Neural cell (in vitro differentiated cells): Measurements from ENCODE around the gene RGS10. TPM values are rescaled to one million over a fixed set of nuclear protein-coding genes. Genes with fewer than 3 reads are reported as not detected.

Experiments
- H2AFZ ChIP-seq: fragments of 200-600, 300-800 bp; sonication (generic), shearing (Covaris generic); 2 replicates; pipeline ENCODE4 v1.6.0; 2014; ENCODE audit warnings: low read depth, mild to moderate bottlenecking, antibody characterized with exemption, low read length, moderate library complexity
- H3F3A ChIP-seq: fragments of 200-600 bp; shearing (Covaris generic); 2 replicates; pipeline ENCODE4 v1.6.1; 2016; ENCODE audit warnings: mild to moderate bottlenecking, moderate library complexity, mixed read lengths, antibody characterized with exemption, low read length; ENCODE audit not compliant: insufficient read depth, poor library complexity, severe bottlenecking
- H3K27ac ChIP-seq: fragments of 200-600, 300-800 bp; sonication (generic), shearing (Covaris generic); 2 replicates; pipeline ENCODE4 v1.5.1; 2014; ENCODE audit warnings: mild to moderate bottlenecking, low read length, moderate library complexity
- H3K27me3 ChIP-seq: fragments of 300-800, 200-600 bp; sonication (generic), shearing (Covaris generic); 2 replicates; pipeline ENCODE4 v1.6.0; 2014; ENCODE audit warnings: mild to moderate bottlenecking, low read depth, low read length, moderate library complexity; ENCODE audit not compliant: insufficient read depth
- H3K36me3 ChIP-seq: fragments of 300-800, 200-600 bp; sonication (generic), shearing (Covaris generic); 2 replicates; pipeline ENCODE4 v1.5.1; 2014; ENCODE audit warnings: mild to moderate bottlenecking, antibody characterized with exemption, low read length, moderate library complexity; ENCODE audit not compliant: insufficient read depth
- H3K4me2 ChIP-seq: fragments of 300-800, 200-600 bp; sonication (generic), shearing (Covaris generic); 2 replicates; pipeline ENCODE4 v1.6.0; 2014; ENCODE audit warnings: mild to moderate bottlenecking, low read length
- H3K4me3 ChIP-seq: fragments of 300-800, 200-600 bp; sonication (generic), shearing (Covaris generic); 2 replicates; pipeline ENCODE4 v1.5.1; 2014; ENCODE audit warnings: mild to moderate bottlenecking, low read length, moderate library complexity
- H3K79me2 ChIP-seq: fragments of 200-600 bp; shearing (Covaris generic); replicated peaks from 2 replicates; pipeline ENCODE4 v1.6.0; 2014; ENCODE audit warnings: mild to moderate bottlenecking, low read length, moderate library complexity; ENCODE audit not compliant: insufficient read depth
- H3K9ac ChIP-seq: fragments of 300-800, 200-600 bp; sonication (generic), shearing (Covaris generic); 2 replicates; pipeline ENCODE4 v1.6.1; 2016; ENCODE audit warnings: mild to moderate bottlenecking, low read length, mixed read lengths
- H3K9me2 ChIP-seq: fragments of 200-600 bp; shearing (Covaris generic); 2 replicates; pipeline ENCODE4 v1.6.1; 2016; ENCODE audit warnings: mild to moderate bottlenecking, low read length, mixed read lengths; ENCODE audit not compliant: insufficient read depth
- H3K9me3 ChIP-seq: fragments of 200-600, 300-800 bp; sonication (generic), shearing (Covaris generic); 2 replicates; pipeline ENCODE4 v1.6.1; 2016; ENCODE audit warnings: mild to moderate bottlenecking, mixed run types, low read length, moderate library complexity, mixed read lengths
- H4K20me1 ChIP-seq: fragments of 200-600 bp; shearing (Covaris generic); 2 replicates; pipeline ENCODE4 v1.6.1; 2016; ENCODE audit warnings: mild to moderate bottlenecking, mixed run types; ENCODE audit not compliant: insufficient read depth
- EP300 ChIP-seq: fragments of 450-650 bp; conservative IDR thresholded peaks from 2 replicates; pipeline ENCODE4 v1.6.1; 2014; ENCODE audit warnings: antibody characterized with exemption, mild to moderate bottlenecking, moderate library complexity; ENCODE audit not compliant: poor library complexity, severe bottlenecking
- EZH2 ChIP-seq: fragments of 200-600, 300-800 bp; shearing (Covaris generic), sonication (generic); IDR thresholded peaks from 2 replicates; pipeline ENCODE4 v1.6.1; 2014; ENCODE audit warnings: antibody characterized with exemption, low read length, borderline replicate concordance, mild to moderate bottlenecking; ENCODE audit not compliant: insufficient read depth, poor library complexity, severe bottlenecking
- MXI1 ChIP-seq: fragments of 450-650 bp; conservative IDR thresholded peaks from 2 replicates; pipeline ENCODE4 v1.6.1; 2014; ENCODE audit warnings: antibody characterized with exemption, mild to moderate bottlenecking; ENCODE audit not compliant: poor library complexity, severe bottlenecking
- POLR2AphosphoS5 ChIP-seq: IDR thresholded peaks from 2 replicates; pipeline ENCODE4 v1.6.1; 2012
- RAD21 ChIP-seq: fragments of 450-650 bp; conservative IDR thresholded peaks from 2 replicates; pipeline ENCODE4 v1.6.1; 2014; ENCODE audit warnings: antibody characterized with exemption, mild to moderate bottlenecking, moderate library complexity
- SMC3 ChIP-seq: fragments of 450-650 bp; conservative IDR thresholded peaks from 2 replicates; pipeline ENCODE4 v1.6.1; 2014; ENCODE audit warnings: antibody characterized with exemption, mild to moderate bottlenecking, moderate library complexity; ENCODE audit not compliant: poor library complexity
- TAF1 ChIP-seq: IDR thresholded peaks from 2 replicates; pipeline ENCODE4 v1.6.1; 2012; ENCODE audit warnings: low read depth
- polyA plus RNA-seq: library from polyadenylated mRNA; depleted of rRNA; stranded (reverse); fragments of >200 nt; gene quantifications from 2 replicates; pipeline ENCODE4 v1.2.3, GENCODE V29; 2014
- TF ChIP-seq, protein P1 (sequence below): IDR thresholded peaks from 2 replicates; pipeline ENCODE4 v1.6.1; 2012; ENCODE audit warnings: borderline replicate concordance
- TF ChIP-seq, protein P2 (sequence below): fragments of 450-650 bp; IDR thresholded peaks from 2 replicates; pipeline ENCODE4 v1.5.1; 2014; ENCODE audit warnings: antibody characterized with exemption, mild to moderate bottlenecking, moderate library complexity; ENCODE audit not compliant: poor library complexity, severe bottlenecking

The RGS10 gene
- polyA plus RNA-seq, 1 donor from 2014 or later, result 2.6 TPM

DNA sequence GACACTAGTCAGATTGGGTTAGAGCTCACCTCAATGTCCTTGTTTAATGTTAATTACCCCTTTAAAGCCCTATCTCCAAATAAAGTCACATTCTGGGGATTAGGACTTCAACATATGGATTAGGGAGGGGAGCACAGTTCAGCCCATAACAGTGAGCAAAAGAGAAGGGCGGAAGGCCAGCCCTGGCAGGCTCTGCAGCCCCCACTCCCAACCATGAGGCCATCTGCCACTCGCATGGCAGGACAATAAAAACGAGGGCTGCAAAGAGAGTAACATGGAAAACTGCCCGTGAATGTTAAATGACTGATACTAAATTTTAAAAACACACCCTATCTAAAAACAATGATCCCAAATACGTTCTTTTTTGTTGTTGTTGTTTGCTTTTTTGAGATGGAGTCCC is 38.7 kb downstream of the RGS10 start:
- no peak overlapping the region for H3K27ac ChIP-seq
- H3K4me3 ChIP-seq, result no peak overlapping the region
- H3K9me3 ChIP-seq, result no peaks in the 10 kb centered on the region
- no peak overlapping the region for H3K9ac ChIP-seq
- no peaks in the 10 kb centered on the region for H3K9me2 ChIP-seq
- H3K36me3 ChIP-seq, result no peaks in the 10 kb centered on the region
- no peak overlapping the region for H2AFZ ChIP-seq
- no peaks in the 10 kb centered on the region for H3K27me3 ChIP-seq
- H3K79me2 ChIP-seq, result no peaks in the 10 kb centered on the region
- TF ChIP-seq RAD21, result no peak
- no peak for TF ChIP-seq TAF1
- TF ChIP-seq POLR2AphosphoS5, result no peak
- TF ChIP-seq EP300, result no peak
- no peak for TF ChIP-seq MXI1
- TF ChIP-seq EZH2, result no peak
- TF ChIP-seq SMC3, result no peak
- TF ChIP-seq, protein P1, sequence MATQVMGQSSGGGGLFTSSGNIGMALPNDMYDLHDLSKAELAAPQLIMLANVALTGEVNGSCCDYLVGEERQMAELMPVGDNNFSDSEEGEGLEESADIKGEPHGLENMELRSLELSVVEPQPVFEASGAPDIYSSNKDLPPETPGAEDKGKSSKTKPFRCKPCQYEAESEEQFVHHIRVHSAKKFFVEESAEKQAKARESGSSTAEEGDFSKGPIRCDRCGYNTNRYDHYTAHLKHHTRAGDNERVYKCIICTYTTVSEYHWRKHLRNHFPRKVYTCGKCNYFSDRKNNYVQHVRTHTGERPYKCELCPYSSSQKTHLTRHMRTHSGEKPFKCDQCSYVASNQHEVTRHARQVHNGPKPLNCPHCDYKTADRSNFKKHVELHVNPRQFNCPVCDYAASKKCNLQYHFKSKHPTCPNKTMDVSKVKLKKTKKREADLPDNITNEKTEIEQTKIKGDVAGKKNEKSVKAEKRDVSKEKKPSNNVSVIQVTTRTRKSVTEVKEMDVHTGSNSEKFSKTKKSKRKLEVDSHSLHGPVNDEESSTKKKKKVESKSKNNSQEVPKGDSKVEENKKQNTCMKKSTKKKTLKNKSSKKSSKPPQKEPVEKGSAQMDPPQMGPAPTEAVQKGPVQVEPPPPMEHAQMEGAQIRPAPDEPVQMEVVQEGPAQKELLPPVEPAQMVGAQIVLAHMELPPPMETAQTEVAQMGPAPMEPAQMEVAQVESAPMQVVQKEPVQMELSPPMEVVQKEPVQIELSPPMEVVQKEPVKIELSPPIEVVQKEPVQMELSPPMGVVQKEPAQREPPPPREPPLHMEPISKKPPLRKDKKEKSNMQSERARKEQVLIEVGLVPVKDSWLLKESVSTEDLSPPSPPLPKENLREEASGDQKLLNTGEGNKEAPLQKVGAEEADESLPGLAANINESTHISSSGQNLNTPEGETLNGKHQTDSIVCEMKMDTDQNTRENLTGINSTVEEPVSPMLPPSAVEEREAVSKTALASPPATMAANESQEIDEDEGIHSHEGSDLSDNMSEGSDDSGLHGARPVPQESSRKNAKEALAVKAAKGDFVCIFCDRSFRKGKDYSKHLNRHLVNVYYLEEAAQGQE, result no peak
- TF ChIP-seq, protein P2, sequence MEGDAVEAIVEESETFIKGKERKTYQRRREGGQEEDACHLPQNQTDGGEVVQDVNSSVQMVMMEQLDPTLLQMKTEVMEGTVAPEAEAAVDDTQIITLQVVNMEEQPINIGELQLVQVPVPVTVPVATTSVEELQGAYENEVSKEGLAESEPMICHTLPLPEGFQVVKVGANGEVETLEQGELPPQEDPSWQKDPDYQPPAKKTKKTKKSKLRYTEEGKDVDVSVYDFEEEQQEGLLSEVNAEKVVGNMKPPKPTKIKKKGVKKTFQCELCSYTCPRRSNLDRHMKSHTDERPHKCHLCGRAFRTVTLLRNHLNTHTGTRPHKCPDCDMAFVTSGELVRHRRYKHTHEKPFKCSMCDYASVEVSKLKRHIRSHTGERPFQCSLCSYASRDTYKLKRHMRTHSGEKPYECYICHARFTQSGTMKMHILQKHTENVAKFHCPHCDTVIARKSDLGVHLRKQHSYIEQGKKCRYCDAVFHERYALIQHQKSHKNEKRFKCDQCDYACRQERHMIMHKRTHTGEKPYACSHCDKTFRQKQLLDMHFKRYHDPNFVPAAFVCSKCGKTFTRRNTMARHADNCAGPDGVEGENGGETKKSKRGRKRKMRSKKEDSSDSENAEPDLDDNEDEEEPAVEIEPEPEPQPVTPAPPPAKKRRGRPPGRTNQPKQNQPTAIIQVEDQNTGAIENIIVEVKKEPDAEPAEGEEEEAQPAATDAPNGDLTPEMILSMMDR, result no peak
- H3K4me2 ChIP-seq, result no peak overlapping the region
- no peaks in the 10 kb centered on the region for H3F3A ChIP-seq
- H4K20me1 ChIP-seq, result no peaks in the 10 kb centered on the region

DNA sequence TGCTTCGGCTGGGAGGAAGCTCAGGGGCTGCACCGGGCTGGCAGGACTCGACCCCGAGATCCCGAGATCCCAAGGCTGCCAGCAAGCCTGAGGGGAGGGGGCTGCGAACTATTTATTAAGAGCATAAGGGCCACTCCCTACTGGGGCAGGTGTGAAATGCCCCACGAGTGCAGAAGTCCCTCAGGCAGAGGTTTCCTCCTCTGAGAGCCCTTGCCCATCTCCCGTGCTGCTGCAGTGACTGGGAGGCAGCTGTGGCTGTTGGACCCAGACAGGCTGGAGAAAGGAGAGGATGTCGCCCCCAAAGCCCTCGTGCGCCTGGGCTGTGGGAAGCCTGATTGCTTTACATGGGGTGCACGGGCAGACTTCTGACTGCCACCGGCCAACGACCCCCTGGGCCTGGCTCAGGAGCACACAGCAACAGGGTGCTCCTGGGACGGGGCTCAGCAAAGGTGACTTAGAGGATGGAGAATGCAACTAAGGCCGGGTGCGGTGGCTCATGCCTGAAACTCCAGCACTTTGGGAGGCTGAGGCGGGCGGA is 39.8 kb downstream of the RGS10 start:
- H4K20me1 ChIP-seq, result no peaks in the 10 kb centered on the region
- no peaks in the 10 kb centered on the region for H3K9me2 ChIP-seq
- no peak overlapping the region for H3K9ac ChIP-seq
- TF ChIP-seq EP300 (no peak), MXI1 (no peak), RAD21 (no peak), EZH2 (no peak), POLR2AphosphoS5 (no peak), TAF1 (no peak), SMC3 (no peak)
- TF ChIP-seq, protein P2, result no peak
- TF ChIP-seq, protein P1, result no peak
- H3F3A ChIP-seq, result no peaks in the 10 kb centered on the region
- H2AFZ ChIP-seq, result no peak overlapping the region
- no peaks in the 10 kb centered on the region for H3K9me3 ChIP-seq
- H3K27ac ChIP-seq, result no peak overlapping the region
- no peak overlapping the region for H3K4me3 ChIP-seq
- H3K4me2 ChIP-seq, result no peak overlapping the region
- no peaks in the 10 kb centered on the region for H3K79me2 ChIP-seq
- no peaks in the 10 kb centered on the region for H3K27me3 ChIP-seq
- H3K36me3 ChIP-seq, result no peaks in the 10 kb centered on the region
